ENCODE data around the gene TP53BP2. TPM values are rescaled to one million over a fixed set of nuclear protein-coding genes. Genes with fewer than 3 reads are reported as not detected.

TP53BP2 gene
- total RNA-seq, 1 donor = 31.8 TPM

- Histone ChIP-seq H4K20me1 (ENCODE audit: insufficient read depth, low read length) (no peaks in the 10 kb centered on the region), H3K36me3 (ENCODE audit: insufficient read depth, low read length) (peaks cover 27% of the 10 kb centered on the region), H3K27me3 (ENCODE audit: insufficient read depth, low read length) (no peaks in the 10 kb centered on the region), H3K4me1 (ENCODE audit: insufficient read depth, low read length) (no peaks in the 10 kb centered on the region), H3K79me2 (ENCODE audit: insufficient read depth, low read length) (peaks cover 7% of the 10 kb centered on the region), H2AFZ (ENCODE audit: low read length) (no peak overlapping the region), H3K9me3 (ENCODE audit: low read depth, low read length) (no peaks in the 10 kb centered on the region), H3K4me2 (ENCODE audit: insufficient read depth, low read length) (no peak overlapping the region), H3K27ac (ENCODE audit: low read depth, low read length) (no peak overlapping the region), H3K4me3 (ENCODE audit: insufficient read depth, low read length) (no peak overlapping the region)
- DNase-seq (ENCODE audit: insufficient read length, low spot score, missing footprints) = no peak
- TF ChIP-seq CTCF (IDR thresholded peaks at IDR 0.05; ENCODE audit: extremely low read depth, low read depth, low read length) = no peak
Observed at GRCh38 chr1:223792046-223792445, 53.7 kb downstream of the TP53BP2 start.

GRCh38 chr1:223788746-223789415 lies 56.9 kb downstream of the TP53BP2 start:
- H3K4me1 ChIP-seq (ENCODE audit: insufficient read depth, low read length) = no peaks in the 10 kb centered on the region
- no peak for DNase-seq (ENCODE audit: insufficient read length, low spot score, missing footprints)
- no peak overlapping the region for H3K27ac ChIP-seq (ENCODE audit: low read depth, low read length)
- no peak overlapping the region for H2AFZ ChIP-seq (ENCODE audit: low read length)
- H3K27me3 ChIP-seq (ENCODE audit: insufficient read depth, low read length) = no peaks in the 10 kb centered on the region
- H3K79me2 ChIP-seq (ENCODE audit: insufficient read depth, low read length) = peaks cover 2% of the 10 kb centered on the region
- no peaks in the 10 kb centered on the region for H3K9me3 ChIP-seq (ENCODE audit: low read depth, low read length)
- peaks cover 14% of the 10 kb centered on the region for H3K36me3 ChIP-seq (ENCODE audit: insufficient read depth, low read length)
- H3K4me2 ChIP-seq (ENCODE audit: insufficient read depth, low read length) = no peak overlapping the region
- H3K4me3 ChIP-seq (ENCODE audit: insufficient read depth, low read length) = no peak overlapping the region
- no peak for TF ChIP-seq CTCF (IDR thresholded peaks at IDR 0.05; ENCODE audit: extremely low read depth, low read depth, low read length)
- no peaks in the 10 kb centered on the region for H4K20me1 ChIP-seq (ENCODE audit: insufficient read depth, low read length)

DNA sequence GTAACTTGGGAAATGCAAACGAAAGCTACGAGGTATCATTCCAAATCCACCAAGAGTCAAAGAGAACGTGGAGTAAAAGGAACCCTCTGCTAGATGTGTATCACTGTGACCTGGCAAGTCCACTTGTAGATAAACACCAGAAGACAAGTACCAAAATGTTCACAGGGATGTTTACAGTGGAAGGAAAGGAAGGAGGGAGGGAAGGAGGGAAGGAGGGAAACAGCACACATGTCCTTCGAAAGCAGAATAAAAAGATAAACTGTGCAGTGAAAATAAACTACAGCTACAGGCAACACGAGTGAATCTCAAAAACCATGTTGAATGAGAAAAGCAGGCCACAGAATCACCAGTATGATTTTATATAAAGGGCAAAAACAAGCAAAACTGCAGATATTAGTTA lies 59.9 kb downstream of the TP53BP2 start:
- Histone ChIP-seq H2AFZ (ENCODE audit: low read length) (no peak overlapping the region), H3K4me1 (ENCODE audit: insufficient read depth, low read length) (no peaks in the 10 kb centered on the region), H3K4me2 (ENCODE audit: insufficient read depth, low read length) (no peak overlapping the region), H4K20me1 (ENCODE audit: insufficient read depth, low read length) (no peaks in the 10 kb centered on the region), H3K4me3 (ENCODE audit: insufficient read depth, low read length) (no peak overlapping the region), H3K36me3 (ENCODE audit: insufficient read depth, low read length) (peaks cover 13% of the 10 kb centered on the region), H3K79me2 (ENCODE audit: insufficient read depth, low read length) (no peaks in the 10 kb centered on the region), H3K9me3 (ENCODE audit: low read depth, low read length) (no peaks in the 10 kb centered on the region), H3K27me3 (ENCODE audit: insufficient read depth, low read length) (no peaks in the 10 kb centered on the region), H3K27ac (ENCODE audit: low read depth, low read length) (no peak overlapping the region)
- no peak for DNase-seq (ENCODE audit: insufficient read length, low spot score, missing footprints)
- TF ChIP-seq CTCF (IDR thresholded peaks at IDR 0.05; ENCODE audit: extremely low read depth, low read depth, low read length) = no peak

DNA sequence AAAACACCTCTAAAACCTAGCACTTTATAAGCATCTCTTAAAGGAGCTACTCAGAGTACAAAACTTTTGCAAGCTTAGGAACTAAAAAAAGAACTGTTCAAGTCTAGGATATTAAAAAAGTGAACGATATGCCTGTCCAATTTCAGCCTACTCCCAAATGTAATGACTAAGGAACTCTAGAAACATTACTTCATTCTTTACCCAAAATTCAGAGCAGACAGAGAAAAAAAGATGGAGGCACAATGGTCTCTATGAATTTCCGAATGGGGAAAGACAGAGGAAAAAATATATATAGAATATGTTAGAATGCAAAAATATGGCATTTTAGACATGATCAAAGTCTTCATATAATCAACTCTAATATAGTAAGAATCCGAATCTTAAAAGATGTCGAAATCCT lies 61.2 kb downstream of the TP53BP2 start:
- H3K4me2 ChIP-seq (ENCODE audit: insufficient read depth, low read length) = no peak overlapping the region
- H3K79me2 ChIP-seq (ENCODE audit: insufficient read depth, low read length) = no peaks in the 10 kb centered on the region
- no peak overlapping the region for H3K27ac ChIP-seq (ENCODE audit: low read depth, low read length)
- DNase-seq (ENCODE audit: insufficient read length, low spot score, missing footprints) = no peak
- H2AFZ ChIP-seq (ENCODE audit: low read length) = no peak overlapping the region
- H3K27me3 ChIP-seq (ENCODE audit: insufficient read depth, low read length) = no peaks in the 10 kb centered on the region
- TF ChIP-seq CTCF (IDR thresholded peaks at IDR 0.05; ENCODE audit: extremely low read depth, low read depth, low read length) = no peak
- H3K36me3 ChIP-seq (ENCODE audit: insufficient read depth, low read length) = peaks cover 17% of the 10 kb centered on the region
- no peaks in the 10 kb centered on the region for H3K9me3 ChIP-seq (ENCODE audit: low read depth, low read length)
- no peaks in the 10 kb centered on the region for H4K20me1 ChIP-seq (ENCODE audit: insufficient read depth, low read length)
- no peak overlapping the region for H3K4me3 ChIP-seq (ENCODE audit: insufficient read depth, low read length)
- no peaks in the 10 kb centered on the region for H3K4me1 ChIP-seq (ENCODE audit: insufficient read depth, low read length)
